ENCODE measurements around the gene CRYBB1.

The CRYBB1 gene

DNA sequence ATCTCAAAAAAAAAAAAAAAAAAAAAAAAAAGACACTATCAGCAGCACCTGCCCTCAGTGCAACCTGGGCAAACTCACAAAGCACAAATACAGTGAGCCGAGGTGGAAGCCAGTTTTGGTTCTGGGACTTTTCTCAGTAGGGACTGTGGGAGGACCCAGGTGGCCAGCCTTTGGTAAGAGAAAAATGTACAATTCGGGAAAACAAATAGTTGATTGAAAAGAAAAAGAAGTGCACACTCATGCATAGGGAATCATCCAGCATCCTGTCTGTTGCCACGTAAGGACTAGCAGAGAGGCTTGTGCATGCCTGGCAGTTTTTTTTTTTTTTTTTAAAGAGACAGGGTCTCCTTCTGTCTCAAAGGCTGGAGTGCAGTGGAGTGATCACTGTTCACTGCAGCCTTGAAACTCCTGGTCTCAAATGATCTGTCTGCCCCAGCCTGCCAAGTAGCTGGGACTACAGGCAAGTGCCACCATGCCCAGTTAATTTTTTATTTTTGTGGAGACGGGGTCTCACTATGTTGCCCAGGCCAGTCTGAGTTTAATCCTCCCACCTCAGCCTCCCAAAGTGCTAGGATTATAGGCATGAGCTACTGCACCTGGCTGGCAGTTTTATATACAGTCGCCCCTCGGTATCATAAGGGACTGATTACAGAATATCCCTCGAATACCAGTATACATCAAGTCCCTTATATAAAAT, 64.6 kb downstream of the CRYBB1 start:
- DNase-seq (ENCODE audit: low read depth in 2 of 2): no peak

DNA sequence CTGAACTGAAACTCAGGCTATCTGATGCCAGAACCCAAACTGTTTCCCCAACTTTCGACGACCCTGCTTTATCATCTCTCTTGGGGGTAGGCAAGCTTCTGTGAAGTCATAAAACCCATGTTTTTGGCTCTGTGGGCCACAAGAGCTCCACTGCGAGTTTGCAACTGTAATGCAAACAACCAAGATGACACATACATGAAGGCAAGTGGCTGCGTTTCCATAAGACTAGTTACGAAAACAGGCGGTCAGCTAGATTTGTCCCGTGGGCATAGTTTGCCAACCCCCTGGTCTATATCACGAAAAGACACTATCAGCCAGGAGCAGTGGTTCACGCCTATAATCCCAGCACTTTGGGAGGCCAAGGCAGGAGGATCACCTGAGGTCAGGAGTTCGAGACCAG, 65.4 kb downstream of the CRYBB1 start:
- DNase-seq (ENCODE audit: low read depth in 2 of 2): no peak

DNA sequence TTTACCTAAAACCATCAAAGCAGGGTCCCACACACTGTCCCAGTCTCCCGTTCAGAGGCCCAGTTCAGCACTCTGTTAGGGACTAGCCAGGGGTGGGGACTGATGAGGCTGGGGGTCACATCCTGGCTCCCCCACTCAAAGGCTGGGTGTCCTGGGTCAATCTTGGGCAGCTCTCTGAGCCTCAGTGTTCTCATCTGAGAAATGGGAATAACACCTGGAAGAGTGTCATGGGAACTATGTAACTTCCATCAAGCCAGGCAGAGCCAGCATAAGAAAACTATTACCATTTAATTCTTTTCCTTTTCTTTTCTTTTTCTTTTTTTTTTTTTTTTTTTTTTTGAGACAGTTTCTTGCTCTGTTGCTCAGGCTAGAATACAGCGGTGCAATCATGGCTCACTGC, 66.3 kb downstream of the CRYBB1 start:
- no peak for DNase-seq (ENCODE audit: low read depth in 2 of 2)

DNA sequence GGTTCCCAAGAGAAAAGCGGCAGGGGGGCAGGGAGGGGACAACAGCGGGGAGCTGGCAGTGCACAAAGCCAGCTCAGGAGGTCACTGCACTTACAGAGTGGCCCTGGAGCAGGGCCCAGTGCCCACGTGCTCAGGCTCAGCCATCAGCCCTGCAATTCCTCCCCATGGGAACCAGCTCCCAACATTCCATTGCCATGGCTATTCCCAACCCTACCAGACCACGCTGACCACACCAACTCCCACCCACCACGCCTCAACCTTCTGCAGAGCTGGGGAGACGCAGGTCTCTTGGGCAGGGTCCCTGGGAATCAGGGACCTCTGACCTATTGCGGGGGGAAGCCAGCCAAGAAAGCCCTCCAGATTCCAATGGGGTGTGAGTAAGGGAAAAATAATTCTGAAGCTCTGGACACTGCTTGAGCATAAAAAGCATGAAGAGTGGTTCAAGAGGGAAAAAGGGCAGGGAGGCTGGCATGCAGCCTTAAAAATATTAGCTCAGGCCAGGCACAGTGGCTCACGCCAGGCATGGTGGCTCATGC, 67.3 kb downstream of the CRYBB1 start:
- no peak for DNase-seq (ENCODE audit: low read depth in 2 of 2)

DNA sequence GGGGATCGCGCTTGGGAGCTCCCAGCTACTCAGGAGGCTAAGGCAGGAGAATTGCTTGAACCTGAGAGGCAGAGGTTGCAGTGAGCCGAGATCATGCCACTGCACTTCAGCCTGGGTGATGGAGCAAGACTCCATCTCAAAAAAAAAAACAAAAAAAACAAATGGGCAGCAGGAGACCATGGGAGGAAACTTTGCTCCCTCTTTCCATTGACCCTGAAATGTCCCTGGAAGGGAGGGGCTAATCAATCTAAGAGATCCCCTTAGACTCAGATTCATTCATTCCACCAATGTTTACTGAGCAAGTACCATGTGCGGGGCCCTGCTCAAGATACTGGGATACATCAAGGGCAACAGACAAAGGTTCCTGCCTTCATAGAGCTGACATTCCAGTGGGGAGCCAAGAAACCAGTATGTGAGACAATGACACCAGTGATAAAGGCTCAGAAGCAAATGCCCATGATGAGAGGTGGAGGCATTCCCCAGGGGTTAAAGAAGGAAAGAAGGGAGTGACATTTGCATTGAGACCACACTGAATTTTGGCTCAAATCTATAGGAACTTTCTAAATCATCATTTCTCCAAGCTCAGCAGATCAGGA, 67.8 kb downstream of the CRYBB1 start:
- DNase-seq (ENCODE audit: low read depth in 2 of 2): no peak

Measured in stimulated activated CD4-positive, alpha-beta T cell treated with anti-CD3 and anti-CD28 coated beads, Interleukin-1b, Interleukin-23, amount 100 ng/mL, for 1 hour (primary cell).